ENCODE data around the gene KIAA0586. TPM values are rescaled to one million over a fixed set of nuclear protein-coding genes. Genes with fewer than 3 reads are reported as not detected.

The KIAA0586 gene
- total and polyA plus RNA-seq, 9 of the 15 experiments (the other 6 are each of a cell fraction or from before 2014, with no cell fraction given), result 11.2 to 30.9 (median 22.6) TPM

DNA sequence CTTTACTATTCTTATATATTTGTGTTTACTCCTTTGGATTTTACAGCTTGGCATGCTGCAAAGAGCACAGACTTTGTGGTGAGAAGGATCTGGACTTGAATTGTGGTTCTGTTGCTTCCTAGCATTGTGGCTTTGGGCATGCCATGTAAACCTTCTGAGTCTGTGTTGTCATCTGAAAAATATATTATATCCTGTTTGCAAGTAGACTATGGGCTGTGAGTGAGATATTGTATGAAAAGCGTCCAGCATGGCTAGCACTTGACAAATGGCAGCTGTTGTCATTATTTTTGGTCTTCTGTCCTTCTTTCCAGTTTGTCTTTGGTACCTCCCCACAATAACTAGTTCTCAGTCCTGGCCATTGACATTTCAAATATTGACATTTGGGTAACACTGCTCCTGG, 148.4 kb downstream of the KIAA0586 start:
- no TSS peak for BruUV-seq (replicated peaks)
- FAIRE-seq (no peak), ATAC-seq (no peak), DNase-seq (ENCODE audit: extremely low read depth in 1 of 4, low spot score in 3 of 4) (no peak)
- H3K9me1 ChIP-seq (ENCODE audit: control insufficient read depth, insufficient read depth, low read length), result no peaks in the 10 kb centered on the region
- TF ChIP-seq LEF1 (IDR thresholded peaks at IDR 0.05) (no peak), ZBTB8A (IDR thresholded peaks at IDR 0.05; ENCODE audit: partially characterized antibody) (no peak), KHSRP (IDR thresholded peaks at IDR 0.05) (no peak), PCBP1 (IDR thresholded peaks at IDR 0.05; ENCODE audit: low read depth, low read length, poor library complexity, severe bottlenecking) (no peak), GATAD2A (IDR thresholded peaks at IDR 0.05) (no peak), BRD4 (IDR thresholded peaks at IDR 0.05) (no peak), GTF2A2 (tag; IDR thresholded peaks at IDR 0.05) (no peak), ZNF766 (CRISPR knock-in tag; conservative IDR thresholded peaks at IDR 0.05) (no peak), THRAP3 (IDR thresholded peaks at IDR 0.05; ENCODE audit: borderline replicate concordance) (no peak), ILK (tag; IDR thresholded peaks at IDR 0.05; ENCODE audit: borderline replicate concordance, low read depth) (no peak), ZC3H8 (IDR thresholded peaks at IDR 0.05) (no peak), KLF10 (CRISPR knock-in tag; IDR thresholded peaks at IDR 0.05) (no peak), SMARCA5 (IDR thresholded peaks at IDR 0.05) (no peak), MAFG (tag; conservative IDR thresholded peaks at IDR 0.05) (no peak)
- TF ChIP-seq, protein P1, sequence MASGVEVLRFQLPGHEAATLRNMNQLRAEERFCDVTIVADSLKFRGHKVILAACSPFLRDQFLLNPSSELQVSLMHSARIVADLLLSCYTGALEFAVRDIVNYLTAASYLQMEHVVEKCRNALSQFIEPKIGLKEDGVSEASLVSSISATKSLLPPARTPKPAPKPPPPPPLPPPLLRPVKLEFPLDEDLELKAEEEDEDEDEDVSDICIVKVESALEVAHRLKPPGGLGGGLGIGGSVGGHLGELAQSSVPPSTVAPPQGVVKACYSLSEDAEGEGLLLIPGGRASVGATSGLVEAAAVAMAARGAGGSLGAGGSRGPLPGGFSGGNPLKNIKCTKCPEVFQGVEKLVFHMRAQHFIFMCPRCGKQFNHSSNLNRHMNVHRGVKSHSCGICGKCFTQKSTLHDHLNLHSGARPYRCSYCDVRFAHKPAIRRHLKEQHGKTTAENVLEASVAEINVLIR (CRISPR knock-in tag; IDR thresholded peaks at IDR 0.05), result no peak
- TF ChIP-seq, protein P2, sequence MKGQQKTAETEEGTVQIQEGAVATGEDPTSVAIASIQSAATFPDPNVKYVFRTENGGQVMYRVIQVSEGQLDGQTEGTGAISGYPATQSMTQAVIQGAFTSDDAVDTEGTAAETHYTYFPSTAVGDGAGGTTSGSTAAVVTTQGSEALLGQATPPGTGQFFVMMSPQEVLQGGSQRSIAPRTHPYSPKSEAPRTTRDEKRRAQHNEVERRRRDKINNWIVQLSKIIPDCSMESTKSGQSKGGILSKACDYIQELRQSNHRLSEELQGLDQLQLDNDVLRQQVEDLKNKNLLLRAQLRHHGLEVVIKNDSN (CRISPR knock-in tag; IDR thresholded peaks at IDR 0.05), result no peak
- TF ChIP-seq, protein P3, sequence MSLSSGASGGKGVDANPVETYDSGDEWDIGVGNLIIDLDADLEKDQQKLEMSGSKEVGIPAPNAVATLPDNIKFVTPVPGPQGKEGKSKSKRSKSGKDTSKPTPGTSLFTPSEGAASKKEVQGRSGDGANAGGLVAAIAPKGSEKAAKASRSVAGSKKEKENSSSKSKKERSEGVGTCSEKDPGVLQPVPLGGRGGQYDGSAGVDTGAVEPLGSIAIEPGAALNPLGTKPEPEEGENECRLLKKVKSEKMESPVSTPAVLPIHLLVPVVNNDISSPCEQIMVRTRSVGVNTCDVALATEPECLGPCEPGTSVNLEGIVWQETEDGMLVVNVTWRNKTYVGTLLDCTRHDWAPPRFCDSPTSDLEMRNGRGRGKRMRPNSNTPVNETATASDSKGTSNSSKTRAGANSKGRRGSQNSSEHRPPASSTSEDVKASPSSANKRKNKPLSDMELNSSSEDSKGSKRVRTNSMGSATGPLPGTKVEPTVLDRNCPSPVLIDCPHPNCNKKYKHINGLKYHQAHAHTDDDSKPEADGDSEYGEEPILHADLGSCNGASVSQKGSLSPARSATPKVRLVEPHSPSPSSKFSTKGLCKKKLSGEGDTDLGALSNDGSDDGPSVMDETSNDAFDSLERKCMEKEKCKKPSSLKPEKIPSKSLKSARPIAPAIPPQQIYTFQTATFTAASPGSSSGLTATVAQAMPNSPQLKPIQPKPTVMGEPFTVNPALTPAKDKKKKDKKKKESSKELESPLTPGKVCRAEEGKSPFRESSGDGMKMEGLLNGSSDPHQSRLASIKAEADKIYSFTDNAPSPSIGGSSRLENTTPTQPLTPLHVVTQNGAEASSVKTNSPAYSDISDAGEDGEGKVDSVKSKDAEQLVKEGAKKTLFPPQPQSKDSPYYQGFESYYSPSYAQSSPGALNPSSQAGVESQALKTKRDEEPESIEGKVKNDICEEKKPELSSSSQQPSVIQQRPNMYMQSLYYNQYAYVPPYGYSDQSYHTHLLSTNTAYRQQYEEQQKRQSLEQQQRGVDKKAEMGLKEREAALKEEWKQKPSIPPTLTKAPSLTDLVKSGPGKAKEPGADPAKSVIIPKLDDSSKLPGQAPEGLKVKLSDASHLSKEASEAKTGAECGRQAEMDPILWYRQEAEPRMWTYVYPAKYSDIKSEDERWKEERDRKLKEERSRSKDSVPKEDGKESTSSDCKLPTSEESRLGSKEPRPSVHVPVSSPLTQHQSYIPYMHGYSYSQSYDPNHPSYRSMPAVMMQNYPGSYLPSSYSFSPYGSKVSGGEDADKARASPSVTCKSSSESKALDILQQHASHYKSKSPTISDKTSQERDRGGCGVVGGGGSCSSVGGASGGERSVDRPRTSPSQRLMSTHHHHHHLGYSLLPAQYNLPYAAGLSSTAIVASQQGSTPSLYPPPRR (CRISPR knock-in tag; IDR thresholded peaks at IDR 0.05; ENCODE audit: borderline replicate concordance), result no peak
- ChIA-PET POLR2A (no interaction called here), CTCF (ENCODE audit: low intra/inter-chr PET ratio) (no interaction called here)
- intact Hi-C loops (cut with micrococcal nuclease), result no loop called here
- no peaks in the 10 kb centered on the region for H3K4me1 ChIP-seq (replicated peaks in 1 of 2; ENCODE audit: control insufficient read depth in 2 of 2, insufficient read depth in 2 of 2, low read length in 2 of 2)
- H3K9me3 ChIP-seq (replicated peaks; ENCODE audit: control insufficient read depth, insufficient read depth, low read depth, low read length), result no peaks in the 10 kb centered on the region
- in situ Hi-C loops (cut with MboI), result no loop called here
- no peaks in the 10 kb centered on the region for H4K20me1 ChIP-seq (replicated peaks; ENCODE audit: control insufficient read depth, insufficient read depth, low read length)
- H3K79me2 ChIP-seq (ENCODE audit: control insufficient read depth, insufficient read depth, low read length), result no peaks in the 10 kb centered on the region
- H3K27me3 ChIP-seq (ENCODE audit: control insufficient read depth in 2 of 2, insufficient read depth in 2 of 2, low read length in 2 of 2), result no peaks in the 10 kb centered on the region
- WGBS (ENCODE audit: insufficient coverage, low coverage, missing lambda C conversion rate), result 0% methylated on average over 1 of the region's 1 CpG
- no peak overlapping the region for H3K4me2 ChIP-seq (ENCODE audit: insufficient read depth, low read length)
- H2AFZ ChIP-seq (ENCODE audit: low read depth, low read length), result no peak overlapping the region
- H3K27ac ChIP-seq (ENCODE audit: extremely low read depth, low read depth, low read length), result no peak overlapping the region
- H3K9ac ChIP-seq (ENCODE audit: insufficient read depth in 1 of 2, low read depth in 2 of 2, low read length in 2 of 2), result no peak overlapping the region
- H3K4me3 ChIP-seq, result no peak overlapping the region
- H3K36me3 ChIP-seq (ENCODE audit: control insufficient read depth, insufficient read depth, low read length), result no peaks in the 10 kb centered on the region
